ENCODE measurements around the gene CFAP91.

DNA sequence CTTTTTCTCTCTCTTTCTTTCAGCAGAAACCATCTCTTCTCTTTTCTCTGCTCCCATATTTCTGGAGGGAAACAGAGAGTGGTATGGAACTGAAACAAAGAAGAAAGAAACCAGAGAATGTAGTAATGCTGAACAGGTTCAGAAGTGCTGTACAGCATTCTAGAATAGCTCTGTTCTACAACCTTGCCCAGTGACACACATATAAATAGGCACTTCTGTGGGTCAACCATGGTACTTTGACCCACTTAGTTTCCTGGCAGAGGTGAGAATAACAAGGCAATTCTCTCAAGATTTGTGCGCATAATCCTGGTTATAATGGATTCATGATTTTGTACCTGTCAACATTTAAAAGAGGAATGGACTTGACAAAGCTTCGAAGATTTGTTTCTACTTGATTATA is 12.3 kb downstream of the CFAP91 start:
- TF ChIP-seq POLR2A (IDR thresholded peaks at IDR 0.05) = no peak
- TF ChIP-seq, protein P1, sequence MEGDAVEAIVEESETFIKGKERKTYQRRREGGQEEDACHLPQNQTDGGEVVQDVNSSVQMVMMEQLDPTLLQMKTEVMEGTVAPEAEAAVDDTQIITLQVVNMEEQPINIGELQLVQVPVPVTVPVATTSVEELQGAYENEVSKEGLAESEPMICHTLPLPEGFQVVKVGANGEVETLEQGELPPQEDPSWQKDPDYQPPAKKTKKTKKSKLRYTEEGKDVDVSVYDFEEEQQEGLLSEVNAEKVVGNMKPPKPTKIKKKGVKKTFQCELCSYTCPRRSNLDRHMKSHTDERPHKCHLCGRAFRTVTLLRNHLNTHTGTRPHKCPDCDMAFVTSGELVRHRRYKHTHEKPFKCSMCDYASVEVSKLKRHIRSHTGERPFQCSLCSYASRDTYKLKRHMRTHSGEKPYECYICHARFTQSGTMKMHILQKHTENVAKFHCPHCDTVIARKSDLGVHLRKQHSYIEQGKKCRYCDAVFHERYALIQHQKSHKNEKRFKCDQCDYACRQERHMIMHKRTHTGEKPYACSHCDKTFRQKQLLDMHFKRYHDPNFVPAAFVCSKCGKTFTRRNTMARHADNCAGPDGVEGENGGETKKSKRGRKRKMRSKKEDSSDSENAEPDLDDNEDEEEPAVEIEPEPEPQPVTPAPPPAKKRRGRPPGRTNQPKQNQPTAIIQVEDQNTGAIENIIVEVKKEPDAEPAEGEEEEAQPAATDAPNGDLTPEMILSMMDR (IDR thresholded peaks at IDR 0.05) = no peak

All from thyroid gland (tissue), 4 donors.